Superior temporal gyrus (tissue), 1 donor: ENCODE results near the gene RALB.
"Not testable (repeated sequence)": the region's sequence is repeated elsewhere in the genome, so short reads cannot be mapped to it uniquely, and the experiment has no call there.

Experiments
- DNase-seq: peaks from one replicate; pipeline ENCODE4 v3.0.0-alpha.2; 2016; ENCODE audit errors: extremely low spot score

Gene RALB

GRCh38 chr2:120243211-120243610 is 9.4 kb upstream of the RALB start:
- DNase-seq = no peak

DNA sequence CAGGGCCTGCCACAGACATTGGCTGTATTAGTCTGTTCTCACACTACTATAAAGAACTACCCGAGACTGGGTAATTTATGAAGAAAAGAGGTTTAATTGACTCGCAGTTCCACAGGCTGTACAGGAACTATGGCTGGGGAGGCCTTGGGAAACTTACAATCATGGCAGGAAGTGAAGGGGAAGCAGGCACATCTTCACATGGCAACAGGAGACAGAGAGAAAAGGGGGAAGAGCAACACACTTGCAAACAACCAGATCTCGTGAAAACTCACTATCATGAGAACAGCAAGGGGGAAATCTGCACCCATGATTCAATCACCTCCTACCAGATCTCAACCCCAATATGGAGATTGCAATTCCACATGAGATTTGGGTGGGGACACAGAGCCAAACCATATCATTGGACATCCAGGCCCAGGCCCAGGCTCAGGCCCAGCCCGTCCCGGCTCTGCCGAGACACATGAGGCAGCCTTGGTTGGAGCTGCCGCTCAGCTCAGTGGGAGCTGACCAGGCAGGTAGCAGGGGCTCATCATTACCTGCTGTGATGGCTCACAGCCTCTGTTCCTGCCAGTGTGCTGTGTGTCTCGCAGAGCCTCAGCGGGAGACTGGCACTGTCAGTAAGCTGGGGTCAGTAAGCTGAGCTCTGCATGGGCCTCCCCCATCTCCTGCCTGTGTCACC is 8.6 kb upstream of the RALB start:
- no peak for DNase-seq

DNA sequence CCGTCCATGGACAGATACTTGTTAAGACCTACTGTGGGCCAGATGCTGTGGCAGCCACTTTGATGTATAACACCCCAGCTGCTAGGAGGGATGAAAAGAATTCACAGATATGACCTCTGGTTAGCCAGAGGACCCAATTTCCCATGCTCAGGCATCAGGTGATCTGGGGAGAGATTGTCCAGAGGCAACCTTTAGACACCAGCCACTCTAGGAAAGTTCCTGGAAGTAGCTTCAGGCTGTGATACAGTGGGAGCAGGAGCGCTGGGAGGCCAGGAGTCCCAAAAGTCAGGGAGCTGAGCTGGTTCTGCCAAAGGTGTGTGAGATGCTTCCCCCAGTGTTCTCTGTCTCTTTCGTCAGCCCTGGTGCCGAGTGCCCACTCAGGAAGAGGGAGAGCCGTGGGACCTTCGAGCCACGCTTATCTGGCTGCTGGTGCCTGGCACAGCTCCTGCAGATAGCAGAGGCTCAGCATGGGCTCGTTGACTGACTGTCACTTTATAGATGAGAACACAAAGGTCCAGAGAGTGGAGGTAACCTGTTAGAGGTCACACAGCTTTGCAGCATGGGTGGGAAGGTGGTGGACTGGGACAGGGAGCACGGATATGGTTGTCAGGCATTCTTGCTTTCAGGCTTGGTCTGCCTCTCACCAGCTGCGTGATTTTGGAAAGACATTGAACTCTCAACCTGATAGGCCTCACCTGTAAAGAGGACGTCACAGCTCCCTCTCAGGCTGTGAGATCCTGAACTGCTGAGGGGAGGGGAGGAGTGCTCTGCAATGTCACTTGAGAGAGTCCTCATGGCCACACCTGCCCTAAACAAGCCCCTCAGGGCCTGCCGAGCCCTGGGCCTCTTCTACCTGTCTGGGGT is 7.8 kb upstream of the RALB start:
- no peak for DNase-seq

DNA sequence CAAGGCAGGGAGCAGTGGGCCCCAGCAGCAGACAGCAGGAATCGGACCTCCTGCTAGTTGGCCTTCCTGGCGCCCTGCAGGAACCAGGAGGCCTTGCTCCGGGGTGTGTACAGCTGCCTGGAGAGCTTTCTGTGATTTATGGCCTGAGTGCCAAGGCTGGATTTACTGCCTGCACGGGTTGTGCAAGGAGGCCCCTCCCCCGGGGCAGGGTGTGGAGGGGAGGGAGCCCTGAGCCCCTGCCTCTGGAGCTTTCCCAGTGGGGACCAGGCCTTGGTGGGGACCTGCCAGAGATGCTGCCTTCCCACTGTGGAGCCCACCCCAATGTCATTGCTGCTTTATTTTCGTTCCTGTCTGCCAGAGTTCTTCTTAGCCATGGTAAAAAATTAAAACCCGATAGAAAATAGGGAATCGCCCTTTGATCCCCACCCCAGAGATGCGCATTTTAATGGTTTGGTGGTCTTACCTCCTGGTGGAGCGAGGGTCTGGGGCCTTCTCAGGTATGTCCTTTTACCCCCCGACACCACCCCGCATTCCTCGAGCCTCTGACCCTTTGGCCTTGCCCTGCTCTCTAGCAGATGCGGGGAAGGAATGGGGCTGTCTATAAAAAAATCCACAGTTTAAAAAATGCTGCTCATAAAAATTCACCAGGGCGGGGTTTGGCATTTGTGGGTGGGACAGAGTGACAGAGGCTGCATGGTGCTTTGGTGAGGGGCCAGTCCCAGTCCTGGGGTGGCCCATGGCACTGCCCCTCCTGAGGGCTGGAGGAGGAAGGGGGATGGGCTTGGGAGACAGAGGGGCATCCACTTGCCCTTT is 6.9 kb upstream of the RALB start:
- DNase-seq = no peak

- no peak for DNase-seq
Observed at GRCh38 chr2:120246546-120247300, 5.9 kb upstream of the RALB start.

DNA sequence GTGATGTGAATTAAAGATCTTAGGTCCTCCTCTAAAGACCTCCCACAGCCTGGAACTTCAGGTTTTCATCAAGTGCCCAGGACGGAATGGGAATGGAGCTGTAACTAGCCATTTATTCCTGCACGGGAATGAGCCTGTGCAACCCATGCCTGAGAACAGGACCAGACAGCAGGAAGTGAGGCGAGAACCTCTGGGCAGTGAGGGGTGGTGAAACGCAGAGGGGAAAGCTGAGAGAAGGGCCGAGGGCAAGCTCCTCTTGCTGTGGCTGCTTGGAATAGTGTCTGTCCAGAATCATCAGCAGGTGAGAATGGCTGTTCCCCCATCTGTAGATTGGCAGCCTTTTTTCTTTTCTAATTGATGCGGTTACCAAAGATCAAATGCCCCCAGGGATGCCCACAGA is 4.8 kb upstream of the RALB start:
- DNase-seq = no peak

DNA sequence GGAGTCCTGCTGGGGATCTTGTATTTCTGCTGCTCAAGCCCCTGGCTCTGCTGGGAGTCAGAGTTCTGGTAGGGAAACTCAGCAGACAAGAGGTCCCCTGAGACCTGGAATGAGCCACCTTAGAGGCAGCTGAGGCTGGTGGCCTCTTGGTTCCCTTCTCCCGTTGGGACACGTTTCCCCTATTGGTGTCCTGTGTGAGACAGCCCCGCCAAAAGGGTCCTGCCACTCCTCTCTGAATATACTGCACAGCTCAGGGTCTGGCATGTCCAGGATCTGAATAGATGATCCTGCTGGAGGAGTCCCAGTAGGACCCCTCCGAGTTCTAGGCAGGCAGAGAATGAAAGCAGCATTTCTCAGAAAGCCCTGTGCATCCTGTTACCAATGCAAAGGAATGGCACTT is 2.0 kb upstream of the RALB start:
- DNase-seq = no peak

GRCh38 chr2:120251078-120251477 is 1.6 kb upstream of the RALB start:
- DNase-seq = no peak

- peak; percentile 37 for DNase-seq
Observed at GRCh38 chr2:120251880-120252224, 800 bp upstream of the RALB start.

DNA sequence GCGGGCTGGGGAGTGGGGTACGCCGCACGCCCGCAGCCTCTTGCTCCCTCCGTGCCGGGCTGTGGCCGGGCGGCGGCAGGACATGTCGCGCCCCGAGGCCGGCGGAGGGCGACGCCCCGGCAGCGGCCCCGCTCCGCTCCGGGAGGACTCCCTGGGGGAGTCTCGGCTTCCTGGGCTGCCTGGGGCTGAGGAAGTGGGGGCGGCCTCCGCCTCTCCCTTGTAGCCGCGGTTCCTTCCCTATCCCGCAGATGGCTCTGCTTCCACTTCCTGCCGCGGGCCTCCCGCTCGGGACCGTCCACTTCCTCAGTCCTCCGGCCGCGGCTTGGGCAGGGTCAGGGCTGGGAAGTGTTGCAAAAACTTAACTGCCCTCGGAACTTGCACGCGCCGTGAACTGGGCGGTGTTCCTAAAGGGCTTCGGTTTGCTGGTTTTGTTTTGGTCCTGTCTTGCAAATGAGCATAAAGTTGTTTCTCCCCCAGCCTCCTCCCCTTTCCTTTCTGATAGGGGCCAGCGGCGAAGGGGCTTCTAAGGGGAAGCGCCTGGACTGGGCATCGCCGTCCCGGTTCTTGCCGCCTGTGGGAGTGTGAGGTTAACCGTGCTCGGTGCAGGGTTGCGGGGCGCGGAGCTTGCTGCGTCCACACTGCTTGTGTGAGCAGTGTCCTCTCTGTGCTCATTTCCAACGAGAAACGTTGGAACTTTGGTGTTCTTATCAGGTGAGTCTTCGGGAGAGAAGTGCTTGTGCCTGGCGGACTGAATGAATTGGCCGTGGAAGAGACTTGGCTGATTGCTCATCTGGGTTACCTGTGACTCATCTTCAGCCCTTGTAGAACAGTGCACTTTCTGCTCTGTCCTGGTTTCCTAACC is 600 bp downstream of the RALB start:
- DNase-seq = peak; percentile 75

GRCh38 chr2:120254178-120254577 is 1.5 kb downstream of the RALB start:
- DNase-seq = no peak

DNA sequence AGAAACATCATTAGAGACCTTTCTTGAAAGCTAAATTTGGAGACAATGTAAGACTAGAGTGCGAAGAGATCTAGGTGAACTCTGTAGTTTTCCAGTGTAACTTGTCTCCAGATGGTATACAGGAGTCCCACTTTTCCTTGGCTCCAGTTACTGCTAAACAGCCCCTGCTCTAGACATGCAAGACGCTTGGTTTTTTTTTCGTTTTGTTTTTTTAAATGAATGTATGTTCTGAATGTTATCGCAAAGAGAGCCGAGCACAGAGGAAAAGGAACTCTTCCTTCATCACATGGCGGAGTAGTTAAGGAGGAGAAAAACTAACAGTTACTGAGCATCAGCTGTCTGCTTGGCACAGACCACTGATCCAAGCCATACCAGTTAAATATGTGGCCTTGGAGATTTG is 2.4 kb downstream of the RALB start:
- DNase-seq = peak; percentile 14

DNA sequence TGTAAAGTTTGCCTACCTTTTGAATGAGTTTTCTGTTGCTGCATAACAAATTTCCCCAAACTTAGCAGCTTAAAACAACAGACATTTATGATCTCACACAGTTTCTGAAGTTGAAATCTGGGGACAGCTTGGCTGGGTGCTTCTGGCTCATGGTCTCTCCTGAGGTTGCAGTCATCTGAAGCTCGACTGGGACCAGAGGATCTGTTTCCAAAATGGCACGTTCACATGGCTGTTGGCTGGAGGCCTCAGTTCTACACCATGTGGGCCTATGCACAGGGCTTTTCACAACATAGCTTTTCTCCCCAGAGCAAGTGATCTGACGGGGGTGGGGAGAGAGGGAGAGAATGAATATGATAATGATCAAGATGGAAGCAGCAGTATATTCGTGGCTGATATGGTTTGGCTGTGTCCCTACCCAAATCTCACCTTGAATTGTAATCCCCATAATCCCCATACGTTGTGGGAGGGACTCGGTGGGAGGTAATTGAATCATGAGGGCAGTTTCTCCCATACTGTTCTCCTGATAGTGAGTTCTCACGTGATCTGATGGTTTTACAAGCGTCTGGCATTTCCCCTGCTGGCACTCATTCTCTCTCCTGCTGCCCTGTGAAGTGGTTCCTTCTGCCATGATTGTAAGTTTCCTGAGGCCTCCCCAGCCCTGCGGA is 3.5 kb downstream of the RALB start:
- DNase-seq = no peak

GRCh38 chr2:120256651-120257000 is 4.0 kb downstream of the RALB start:
- no peak for DNase-seq

- no peak for DNase-seq
Observed at GRCh38 chr2:120257522-120257921, 4.9 kb downstream of the RALB start.

- no peak for DNase-seq
Observed at GRCh38 chr2:120258196-120258595, 5.5 kb downstream of the RALB start.

DNA sequence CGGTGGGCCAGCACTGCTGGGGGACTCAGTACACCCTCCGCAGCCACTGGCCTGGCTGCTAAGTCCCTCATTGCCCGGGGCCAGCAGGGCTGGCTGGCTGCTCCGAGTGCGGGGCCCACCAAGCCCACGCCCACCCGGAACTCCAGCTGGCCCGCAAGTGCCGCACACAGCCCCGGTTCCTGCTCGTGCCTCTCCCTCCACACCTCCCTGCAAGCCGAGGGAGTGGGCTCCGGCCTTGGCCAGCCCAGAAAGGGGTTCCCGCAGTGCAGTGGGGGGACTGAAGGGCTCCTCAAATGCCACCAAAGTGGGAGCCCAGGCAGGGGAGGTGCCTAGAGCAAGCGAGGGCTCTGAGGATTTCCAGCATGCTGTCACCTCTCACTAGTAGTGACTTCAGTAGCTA is 7.3 kb downstream of the RALB start:
- not testable (repeated sequence) for DNase-seq

- no peak for DNase-seq
Observed at GRCh38 chr2:120260736-120261135, 8.1 kb downstream of the RALB start.

DNA sequence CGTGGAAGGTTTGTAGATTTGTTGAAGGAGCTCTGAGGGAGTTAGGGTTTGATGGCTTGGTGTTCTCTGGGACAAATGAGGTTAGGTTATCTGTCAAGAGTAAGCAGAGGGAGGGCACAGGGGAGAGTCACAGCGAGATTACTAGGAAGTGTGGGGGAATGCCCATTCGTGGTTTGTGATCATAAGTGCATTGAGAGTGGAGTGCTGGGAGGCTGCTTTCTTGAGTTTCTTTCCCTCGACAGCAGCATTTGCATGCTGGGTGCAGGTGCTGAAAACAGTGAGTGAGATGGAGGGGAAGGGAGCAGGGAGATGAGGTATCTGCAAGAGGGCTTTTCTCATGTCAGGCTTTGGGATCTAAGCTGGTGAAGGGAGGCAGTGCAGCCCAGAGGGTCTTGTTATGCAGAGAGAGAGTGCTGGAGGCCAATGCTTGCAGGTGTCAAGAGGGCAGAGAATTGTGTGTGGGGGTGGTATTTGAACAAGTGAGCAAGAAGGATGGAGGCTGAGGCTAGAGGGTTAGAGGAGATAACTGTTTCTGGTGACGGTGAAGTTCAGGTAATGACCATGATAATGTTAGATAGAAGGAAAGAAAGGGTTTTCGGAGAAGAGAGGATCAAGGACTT is 8.8 kb downstream of the RALB start:
- no peak for DNase-seq

GRCh38 chr2:120262150-120262549 is 9.5 kb downstream of the RALB start:
- DNase-seq = no peak
